Keratinocyte (primary cell): ENCODE results near the gene FADS3.

Experiments used
- EZH2 ChIP-seq: IDR thresholded peaks from one replicate; pipeline ENCODE4 v1.6.1; 2012; ENCODE audit warnings: inconsistent platforms, mild to moderate bottlenecking, low read length, moderate library complexity
- TF ChIP-seq, protein P1 (sequence below), 3 experiments: IDR thresholded peaks in 1 of 3; conservative IDR thresholded peaks in 1 of 3; optimal IDR thresholded peaks in 1 of 3; 2 replicates in 2 of 3; 3 replicates in 1 of 3; pipeline versions ENCODE3 to v1.5.1; 2011; ENCODE audit warnings: low read length in 3 of 3, mild to moderate bottlenecking in 3 of 3, moderate library complexity in 2 of 3, control low read depth in 1 of 3, inconsistent platforms in 1 of 3; ENCODE audit not compliant: insufficient read depth in 2 of 3; ENCODE audit errors: extremely low read depth in 1 of 3

GRCh38 chr11:61924064-61924455, 32.7 kb upstream of the FADS3 start:
- TF ChIP-seq, protein P1, sequence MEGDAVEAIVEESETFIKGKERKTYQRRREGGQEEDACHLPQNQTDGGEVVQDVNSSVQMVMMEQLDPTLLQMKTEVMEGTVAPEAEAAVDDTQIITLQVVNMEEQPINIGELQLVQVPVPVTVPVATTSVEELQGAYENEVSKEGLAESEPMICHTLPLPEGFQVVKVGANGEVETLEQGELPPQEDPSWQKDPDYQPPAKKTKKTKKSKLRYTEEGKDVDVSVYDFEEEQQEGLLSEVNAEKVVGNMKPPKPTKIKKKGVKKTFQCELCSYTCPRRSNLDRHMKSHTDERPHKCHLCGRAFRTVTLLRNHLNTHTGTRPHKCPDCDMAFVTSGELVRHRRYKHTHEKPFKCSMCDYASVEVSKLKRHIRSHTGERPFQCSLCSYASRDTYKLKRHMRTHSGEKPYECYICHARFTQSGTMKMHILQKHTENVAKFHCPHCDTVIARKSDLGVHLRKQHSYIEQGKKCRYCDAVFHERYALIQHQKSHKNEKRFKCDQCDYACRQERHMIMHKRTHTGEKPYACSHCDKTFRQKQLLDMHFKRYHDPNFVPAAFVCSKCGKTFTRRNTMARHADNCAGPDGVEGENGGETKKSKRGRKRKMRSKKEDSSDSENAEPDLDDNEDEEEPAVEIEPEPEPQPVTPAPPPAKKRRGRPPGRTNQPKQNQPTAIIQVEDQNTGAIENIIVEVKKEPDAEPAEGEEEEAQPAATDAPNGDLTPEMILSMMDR (optimal IDR thresholded peaks at IDR 0.05 in 1 of 3, IDR thresholded peaks at IDR 0.05 in 1 of 3, conservative IDR thresholded peaks at IDR 0.05 in 1 of 3; ENCODE audit: extremely low read depth in 1 of 3, insufficient read depth in 2 of 3, low read length in 3 of 3) = no peak
- no peak for TF ChIP-seq EZH2
